T-cell (primary cell): ENCODE results near the gene IRAK4. TPM values are rescaled to one million over a fixed set of nuclear protein-coding genes. Genes with fewer than 3 reads are reported as not detected.

Experiments
- ATAC-seq, 4 experiments: fragments of 200-7000 bp in 3 of 4; fragments of 150-1000 bp in 1 of 4; cut with Tn5 transposase; replicated peaks in 1 of 4; 1 replicate in 3 of 4; 2 replicates in 1 of 4; pipeline ENCODE4 v1.10.0; 2021; ENCODE audit warnings: moderate library complexity in 3 of 4, mild to moderate bottlenecking in 2 of 4, moderate number of reproducible peaks in 1 of 4
- CTCF ChIA-PET, 2 donors: fragments of 300-600 bp; sonication (Branson Sonifier 250); formaldehyde crosslinking; loops; one replicate each; lab custom pipeline; 2022; ENCODE audit warnings: antibody characterized with exemption in 2 of 2; lab: Charles Lee
- POLR2A ChIA-PET, 2 donors: fragments of 300-600 bp; sonication (Branson Sonifier 250); formaldehyde crosslinking; loops; one replicate each; lab custom pipeline; 2022; ENCODE audit warnings: antibody characterized with exemption in 2 of 2; lab: Charles Lee
- DNase-seq, 35 experiments: peaks; one replicate each; pipeline versions ENCODE4 v3.0.0 to v3.0.0-alpha.2; 2013 to 2023
- H3K27ac ChIP-seq: one replicate; pipeline ENCODE4 v1.5.1; 2013; ENCODE audit warnings: low read length
- H3K27me3 ChIP-seq, 2 experiments: replicated peaks in 1 of 2; 1 replicate in 1 of 2; 2 replicates in 1 of 2; pipeline versions ENCODE4 v1.6.1 to v1.7.0; 2013; ENCODE audit warnings: low read length in 1 of 2, mixed read lengths in 1 of 2; ENCODE audit not compliant: control insufficient read depth in 2 of 2, insufficient read depth in 2 of 2; ENCODE audit errors: extremely low read depth in 1 of 2
- H3K36me3 ChIP-seq, 2 donors: 1 replicate in 1 of 2; 2 replicates in 1 of 2; pipeline versions ENCODE4 v1.6.1 to v1.7.0; 2013; ENCODE audit warnings: low read length in 1 of 2; ENCODE audit not compliant: control insufficient read depth in 2 of 2, insufficient read depth in 1 of 2; ENCODE audit errors: extremely low read depth in 1 of 2
- H3K4me1 ChIP-seq, 2 experiments: 1 replicate in 1 of 2; 2 replicates in 1 of 2; pipeline versions ENCODE4 v1.6.1 to v1.7.0; 2013; ENCODE audit warnings: low read length in 2 of 2, mixed read lengths in 1 of 2; ENCODE audit not compliant: insufficient read depth in 2 of 2, control insufficient read depth in 1 of 2; ENCODE audit errors: extremely low read depth in 1 of 2
- H3K4me3 ChIP-seq, 2 donors: 1 replicate in 1 of 2; 2 replicates in 1 of 2; pipeline versions ENCODE4 v1.5.1 to v1.7.0; 2013; ENCODE audit warnings: mild to moderate bottlenecking in 2 of 2, low read length in 1 of 2, moderate library complexity in 1 of 2; ENCODE audit not compliant: control insufficient read depth in 1 of 2; ENCODE audit errors: extremely low read depth in 1 of 2
- H3K9me3 ChIP-seq: 2 replicates; pipeline ENCODE4 v1.7.0; 2013
- H3K27ac Mint-ChIP-seq, 2 donors: one replicate each; pipeline ENCODE4 v1.8.0; 2020 to 2021; ENCODE audit warnings: mild to moderate bottlenecking in 2 of 2, mixed read lengths in 2 of 2
- H3K27me3 Mint-ChIP-seq, 2 donors: one replicate each; pipeline ENCODE4 v1.8.0; 2021 to 2022; ENCODE audit warnings: mixed read lengths in 2 of 2
- H3K36me3 Mint-ChIP-seq: one replicate; pipeline ENCODE4 v1.8.0; 2021; ENCODE audit warnings: mixed read lengths
- H3K4me1 Mint-ChIP-seq, 3 donors: one replicate each; pipeline ENCODE4 v1.8.0; 2020 to 2022; ENCODE audit warnings: mixed read lengths in 3 of 3, mild to moderate bottlenecking in 1 of 3
- H3K4me3 Mint-ChIP-seq, 3 donors: one replicate each; pipeline ENCODE4 v1.8.0; 2020 to 2022; ENCODE audit warnings: mild to moderate bottlenecking in 3 of 3, mixed read lengths in 3 of 3, moderate library complexity in 3 of 3
- H3K9me3 Mint-ChIP-seq, 3 donors: one replicate each; pipeline ENCODE4 v1.8.0; 2020 to 2022; ENCODE audit warnings: mixed read lengths in 3 of 3
- WGBS: methylation state at CpG from one replicate; pipeline ENCODE4 v1.1.5; 2013; ENCODE audit warnings: missing lambda C conversion rate; ENCODE audit not compliant: insufficient coverage; 5-methylcytosine and 5-hydroxymethylcytosine counted together
- total RNA-seq, 35 experiments: library from RNA in 6 of 35; stranded (reverse) in 6 of 35; fragments of 120-200 nt in 1 of 35; gene quantifications; one replicate each; pipeline versions ENCODE4 v1.2.1 to v1.2.4 and lab custom pipeline; 2013 to 2026

The IRAK4 gene
- total RNA-seq, 5 donors from 2014 or later (not counting 1 experiment from before 2014, with no cell fraction given), result 48.7 to 55.8 (median 49.8) TPM

GRCh38 chr12:43805149-43805859, 46.6 kb downstream of the IRAK4 start:
- peaks cover 0 to 22% of the 10 kb centered on the region in 2 donors for H3K36me3 ChIP-seq
- 0% methylated on average over 8 of the region's 20 CpGs for WGBS
- CTCF ChIA-PET, result interaction anchor here in 1 of 2 donors (1.4 to 4.9 kb wide), 3 partner anchors 44 to 78 kb away, joined by 3 to 30 read pairs (median 4); partner anchors contain the start of genes IRAK4 and PUS7L
- H3K27ac ChIP-seq, result peak overlapping the region; percentile 57
- H3K4me1 Mint-ChIP-seq, result peaks cover 34 to 55% (median 44%) of the 10 kb centered on the region in 3 donors
- peaks cover 11% of the 10 kb centered on the region for H3K36me3 Mint-ChIP-seq
- H3K4me3 Mint-ChIP-seq, result peak overlapping the region; percentile 93 to 100 (median 100)
- ATAC-seq (peak in 1 of 4 experiments; percentile 13), DNase-seq (peak in 4 of 35 experiments; percentile 1 to 45 (median 11))
- no peaks in the 10 kb centered on the region for H3K27me3 Mint-ChIP-seq
- H3K9me3 ChIP-seq, result no peaks in the 10 kb centered on the region
- H3K27me3 ChIP-seq, result no peaks in the 10 kb centered on the region
- POLR2A ChIA-PET, result interaction anchor here (0.9 to 2.7 kb wide), 5 partner anchors 12 to 46 kb away, joined by 3 to 17 read pairs (median 6); partner anchors contain the start of genes IRAK4 (in 2 of the 2), PUS7L (in 2 of the 2) and TMEM117 (in 2 of the 2)
- no peaks in the 10 kb centered on the region for H3K9me3 Mint-ChIP-seq
- H3K4me3 ChIP-seq, result peak overlapping the region; percentile 89 to 91
- H3K4me1 ChIP-seq, result peaks cover 0 to 26% of the 10 kb centered on the region in 2 experiments
- H3K27ac Mint-ChIP-seq, result peak overlapping the region; percentile 88 to 91

GRCh38 chr12:43805860-43806736, 47.3 kb downstream of the IRAK4 start, which contains the start of gene TWF1:
Gene TWF1, minus strand, starts transcription at chr12:43806317. Its CDS starts 72 bp downstream, at chr12:43806245.
- WGBS, result under 1% methylated on average over 84 of the region's 89 CpGs
- Histone ChIP-seq H3K27me3 (no peaks in the 10 kb centered on the region), H3K4me3 (peak within 1 kb of the TSS; percentile 89 to 91), H3K9me3 (no peaks in the 10 kb centered on the region), H3K27ac (peak within 1 kb of the TSS; percentile 91), H3K4me1 (peaks cover 0 to 26% of the 10 kb centered on the region in 2 experiments), H3K36me3 (peaks cover 0 to 14% of the 10 kb centered on the region in 2 donors)
- peaks cover 5% of the 10 kb centered on the region for H3K36me3 Mint-ChIP-seq
- H3K9me3 Mint-ChIP-seq, result no peaks in the 10 kb centered on the region
- H3K4me3 Mint-ChIP-seq, result peak within 1 kb of the TSS; percentile 93 to 100 (median 100)
- H3K4me1 Mint-ChIP-seq, result peaks cover 36 to 58% (median 44%) of the 10 kb centered on the region in 3 donors
- no peaks in the 10 kb centered on the region for H3K27me3 Mint-ChIP-seq
- ChIA-PET POLR2A (interaction anchor here (0.9 to 2.7 kb wide), 7 partner anchors 11 to 50 kb away, joined by 3 to 17 read pairs (median 6); partner anchors contain the start of genes IRAK4 (in 2 of the 2), PUS7L (in 2 of the 2) and TMEM117 (in 2 of the 2)), CTCF (interaction anchor here in 1 of 2 donors (0.7 to 4.9 kb wide), 7 partner anchors 26 to 77 kb away, joined by 3 to 30 read pairs (median 4); partner anchors contain the start of genes IRAK4, PUS7L and TMEM117)
- ATAC-seq (peak; percentile 91 to 93 (median 92)), DNase-seq (peak; percentile 62 to 89 (median 78))
- H3K27ac Mint-ChIP-seq, result peak within 1 kb of the TSS; percentile 100

GRCh38 chr12:43806737-43807072, 48.0 kb downstream of the IRAK4 start:
- H3K36me3 ChIP-seq, result peaks cover 0 to 13% of the 10 kb centered on the region in 2 donors
- no peaks in the 10 kb centered on the region for H3K27me3 Mint-ChIP-seq
- peaks cover 0 to 26% of the 10 kb centered on the region in 2 experiments for H3K4me1 ChIP-seq
- DNase-seq (no peak), ATAC-seq (no peak)
- peak overlapping the region; percentile 91 for H3K27ac ChIP-seq
- H3K4me3 Mint-ChIP-seq, result peak overlapping the region; percentile 93 to 100 (median 100)
- no CpG with 5 or more reads among the region's 3 CpGs for WGBS
- H3K9me3 Mint-ChIP-seq, result no peaks in the 10 kb centered on the region
- ChIA-PET POLR2A (interaction anchor here (1.0 to 2.7 kb wide), 5 partner anchors 26 to 51 kb away, joined by 3 to 17 read pairs (median 7); partner anchors contain the start of genes IRAK4 (in 2 of the 2), PUS7L (in 2 of the 2) and TMEM117 (in 1 of the 2)), CTCF (interaction anchor here in 1 of 2 donors (0.7 to 4.9 kb wide), 6 partner anchors 26 to 76 kb away, joined by 3 to 30 read pairs (median 4); partner anchors contain the start of gene TMEM117)
- H3K27me3 ChIP-seq, result no peaks in the 10 kb centered on the region
- H3K4me3 ChIP-seq, result peak overlapping the region; percentile 89 to 91
- peaks cover 3% of the 10 kb centered on the region for H3K36me3 Mint-ChIP-seq
- peaks cover 40 to 62% (median 48%) of the 10 kb centered on the region in 3 donors for H3K4me1 Mint-ChIP-seq
- H3K9me3 ChIP-seq, result no peaks in the 10 kb centered on the region
- H3K27ac Mint-ChIP-seq, result peak overlapping the region; percentile 100

GRCh38 chr12:43807386-43807785, 48.6 kb downstream of the IRAK4 start:
- ATAC-seq (no peak), DNase-seq (no peak)
- H3K27me3 ChIP-seq, result no peaks in the 10 kb centered on the region
- H3K27ac ChIP-seq, result peak overlapping the region; percentile 91
- Mint-ChIP-seq H3K27me3 (no peaks in the 10 kb centered on the region), H3K4me1 (peaks cover 40 to 64% (median 49%) of the 10 kb centered on the region in 3 donors), H3K36me3 (peaks cover 3% of the 10 kb centered on the region), H3K4me3 (peak overlapping the region; percentile 93 to 100 (median 100)), H3K9me3 (no peaks in the 10 kb centered on the region), H3K27ac (peak overlapping the region; percentile 100)
- ChIA-PET POLR2A (interaction anchor here (1.7 to 2.7 kb wide), 4 partner anchors 25 to 48 kb away, joined by 6 to 17 read pairs (median 11); partner anchors contain the start of genes IRAK4 (in 2 of the 2), PUS7L (in 2 of the 2) and TMEM117 (in 1 of the 2)), CTCF (interaction anchor here in 1 of 2 donors (0.9 to 4.9 kb wide), 6 partner anchors 10 to 75 kb away, joined by 3 to 30 read pairs (median 4); partner anchors contain the start of gene TMEM117)
- no peak overlapping the region for H3K4me3 ChIP-seq
- H3K36me3 ChIP-seq, result peaks cover 0 to 8% of the 10 kb centered on the region in 2 donors
- 74% methylated on average over 3 of the region's 3 CpGs for WGBS
- peaks cover 0 to 26% of the 10 kb centered on the region in 2 experiments for H3K4me1 ChIP-seq
- no peaks in the 10 kb centered on the region for H3K9me3 ChIP-seq

- CTCF ChIA-PET, result no interaction called here
- no peaks in the 10 kb centered on the region for H3K9me3 Mint-ChIP-seq
- no peak overlapping the region for H3K4me3 Mint-ChIP-seq
- no peaks in the 10 kb centered on the region for H3K36me3 Mint-ChIP-seq
- WGBS, result no CpG with 5 or more reads among the region's 2 CpGs
- Histone ChIP-seq H3K4me1 (peaks cover 0 to 3% of the 10 kb centered on the region in 2 experiments), H3K27me3 (no peaks in the 10 kb centered on the region), H3K36me3 (no peaks in the 10 kb centered on the region), H3K4me3 (no peak overlapping the region), H3K27ac (no peak overlapping the region), H3K9me3 (no peaks in the 10 kb centered on the region)
- no peak for ATAC-seq
- no peaks in the 10 kb centered on the region for H3K27me3 Mint-ChIP-seq
- POLR2A ChIA-PET, result interaction anchor here in 1 of 2 donors (0.6 kb wide), 1 partner anchor 27 kb away, joined by 4 read pairs; no protein-coding TSS in a partner anchor
- no peak for DNase-seq
- peak overlapping the region; percentile 28 to 74 for H3K27ac Mint-ChIP-seq
- H3K4me1 Mint-ChIP-seq, result peaks cover 8 to 56% (median 20%) of the 10 kb centered on the region in 3 donors
Observed at GRCh38 chr12:43812057-43812456, 53.3 kb downstream of the IRAK4 start.
